ENCODE data around the gene GDF7. TPM values are rescaled to one million over a fixed set of nuclear protein-coding genes. Genes with fewer than 3 reads are reported as not detected.

The GDF7 gene
- total and polyA plus RNA-seq, 2 of the 8 experiments (the other 6 are each of a cell fraction or from before 2014, with no cell fraction given), result 0.04 to 0.06 TPM

DNA sequence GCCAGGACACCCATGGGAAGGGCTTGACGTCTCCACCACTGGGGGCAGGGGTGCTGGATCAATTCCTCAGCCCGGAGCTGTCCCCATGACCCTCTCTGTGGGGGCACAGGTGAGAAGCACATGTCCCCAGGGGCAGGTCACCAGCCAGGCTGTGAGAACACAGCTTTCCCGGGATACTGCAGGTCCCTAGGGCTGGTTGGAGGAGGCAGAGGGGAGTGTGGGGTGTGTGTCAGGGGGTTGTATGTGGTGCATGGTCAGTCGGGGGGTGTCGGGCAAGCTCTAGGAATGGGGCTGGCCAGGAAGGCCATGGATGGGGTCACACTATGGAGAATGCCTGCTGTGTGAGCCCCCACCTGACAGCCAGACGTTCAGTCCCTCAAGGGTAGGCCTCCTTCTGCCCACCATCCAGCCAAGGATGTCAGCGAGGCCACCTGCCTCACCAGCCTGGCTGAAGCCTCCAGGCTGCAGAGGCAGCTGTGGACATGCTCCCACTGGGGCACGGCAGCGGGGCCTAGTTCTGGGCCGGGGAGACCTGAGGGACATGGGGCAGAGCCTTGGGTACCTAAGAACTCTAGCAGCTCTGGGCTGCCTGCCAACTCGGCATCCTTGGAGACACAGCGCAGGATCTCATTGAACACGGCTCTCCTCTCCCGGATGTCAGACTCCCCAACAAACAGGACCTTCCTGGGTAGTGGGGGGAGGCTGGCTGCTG is 26.4 kb upstream of the GDF7 start:
- no peak overlapping the region; the same call in 1 of the 2 replicates for H4K8ac ChIP-seq (ENCODE audit: extremely low read depth, insufficient read depth, low read length)
- H3K9me3 ChIP-seq (ENCODE audit: insufficient read depth in 2 of 2, low read depth in 1 of 2, low read length in 1 of 2), result no peaks in the 10 kb centered on the region
- no peak overlapping the region; a peak in 1 of 7 replicates for H3K9ac ChIP-seq (replicated peaks in 1 of 4; ENCODE audit: extremely low read depth in 1 of 4, low read depth in 3 of 4, low read length in 3 of 4)
- POLR2A ChIA-PET (ENCODE audit: partially characterized antibody), result interaction anchor here (1.0 to 1.2 kb wide), 2 partner anchors 8 to 194 kb away, joined by 3 to 5 read pairs; partner anchors contain the start of gene RHOB
- H3K23ac ChIP-seq (ENCODE audit: insufficient read length), result no peak overlapping the region
- no peaks in the 10 kb centered on the region for H3K79me2 ChIP-seq (ENCODE audit: control insufficient read depth in 1 of 2, insufficient read depth in 2 of 2, low read length in 2 of 2)
- no peak overlapping the region for H3K27ac ChIP-seq (ENCODE audit: low read depth, low read length)
- H2BK120ac ChIP-seq (replicated peaks; ENCODE audit: low read depth, low read length), result no peak overlapping the region
- 86% methylated on average over 13 of the region's 14 CpGs; no CpG with 5 or more reads in 1 of the 2 experiments for WGBS, 2 experiments (ENCODE audit: extremely low coverage in 1 of 2, insufficient coverage in 1 of 2, insufficient read length in 1 of 2, insufficient replicate concordance in 2 of 2, low coverage in 1 of 2, low lambda C conversion rate in 2 of 2, missing lambda C conversion rate in 1 of 2)
- H3K79me1 ChIP-seq (ENCODE audit: low read depth, low read length), result no peaks in the 10 kb centered on the region; the same call in 1 of the 2 replicates
- H2AFZ ChIP-seq (ENCODE audit: low read length), result no peak overlapping the region
- no peak overlapping the region for H4K91ac ChIP-seq (replicated peaks; ENCODE audit: insufficient read length, low read length)
- no peak overlapping the region for H3K4me2 ChIP-seq (ENCODE audit: insufficient read depth in 1 of 2, low read depth in 2 of 2, low read length in 2 of 2)
- no peak overlapping the region for H3K14ac ChIP-seq (ENCODE audit: insufficient read length)
- no peaks in the 10 kb centered on the region for H3K4me1 ChIP-seq (replicated peaks in 1 of 4; ENCODE audit: control insufficient read depth in 3 of 4, insufficient read depth in 4 of 4, low read length in 3 of 4)
- no peak overlapping the region for H2BK5ac ChIP-seq (ENCODE audit: low read depth, low read length)
- H2AK5ac ChIP-seq (ENCODE audit: low read depth, low read length), result no peak overlapping the region
- H3K4me3 ChIP-seq (ENCODE audit: extremely low read depth in 1 of 4, insufficient read depth in 2 of 4, low read depth in 3 of 4, low read length in 4 of 4), result no peak overlapping the region
- no peak overlapping the region for H2BK20ac ChIP-seq (ENCODE audit: low read length)
- H3K27me3 ChIP-seq (replicated peaks in 1 of 4; ENCODE audit: control insufficient read depth in 3 of 4, extremely low read depth in 1 of 4, insufficient read depth in 3 of 4, low read length in 3 of 4), result no peaks in the 10 kb centered on the region
- no peaks in the 10 kb centered on the region for H3K23me2 ChIP-seq (ENCODE audit: low read depth, low read length)
- H3K36me3 ChIP-seq (ENCODE audit: control insufficient read depth in 2 of 4, insufficient read depth in 4 of 4, low read length in 3 of 4), result no peaks in the 10 kb centered on the region
- DNase-seq (ENCODE audit: low read depth in 1 of 2, low spot score in 2 of 2) (no peak), FAIRE-seq (no peak)
- H4K5ac ChIP-seq (ENCODE audit: insufficient read length, low read depth, low read length), result no peak overlapping the region
- peaks cover 0 to 3% of the 10 kb centered on the region in 2 experiments for H4K20me1 ChIP-seq (replicated peaks in 1 of 2; ENCODE audit: control insufficient read depth in 1 of 2, insufficient read depth in 2 of 2, low read length in 2 of 2)
- H3K18ac ChIP-seq (ENCODE audit: extremely low read depth, low read length), result no peak overlapping the region
- H2BK12ac ChIP-seq (ENCODE audit: low read depth, low read length), result no peak overlapping the region
- H2BK15ac ChIP-seq (ENCODE audit: low read length), result no peak overlapping the region
- H3K4ac ChIP-seq (replicated peaks; ENCODE audit: insufficient read length, low read depth, low read length), result no peak overlapping the region
- CTCF ChIA-PET (ENCODE audit: partially characterized antibody), result interaction anchor here (0.7 to 17.7 kb wide), 16 partner anchors 8 to 399 kb away, joined by 3 to 367 read pairs (median 4); partner anchors contain the start of gene RHOB
- H3K56ac ChIP-seq (replicated peaks; ENCODE audit: insufficient read length, low read depth, low read length), result no peak overlapping the region
- TF ChIP-seq RNF2 (IDR thresholded peaks at IDR 0.05; ENCODE audit: borderline replicate concordance, low read depth, low read length, missing control alignments, poor library complexity, severe bottlenecking), result no peak
- no peak for TF ChIP-seq MAFK (IDR thresholded peaks at IDR 0.05; ENCODE audit: low read depth, low read length)
- TF ChIP-seq SUZ12 (IDR thresholded peaks at IDR 0.05; ENCODE audit: low read length), result no peak
- no peak for TF ChIP-seq SIRT6 (IDR thresholded peaks at IDR 0.05; ENCODE audit: low read length)
- TF ChIP-seq, protein P1, sequence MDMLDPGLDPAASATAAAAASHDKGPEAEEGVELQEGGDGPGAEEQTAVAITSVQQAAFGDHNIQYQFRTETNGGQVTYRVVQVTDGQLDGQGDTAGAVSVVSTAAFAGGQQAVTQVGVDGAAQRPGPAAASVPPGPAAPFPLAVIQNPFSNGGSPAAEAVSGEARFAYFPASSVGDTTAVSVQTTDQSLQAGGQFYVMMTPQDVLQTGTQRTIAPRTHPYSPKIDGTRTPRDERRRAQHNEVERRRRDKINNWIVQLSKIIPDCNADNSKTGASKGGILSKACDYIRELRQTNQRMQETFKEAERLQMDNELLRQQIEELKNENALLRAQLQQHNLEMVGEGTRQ (IDR thresholded peaks at IDR 0.05; ENCODE audit: low read length), result no peak
- TF ChIP-seq SP1 (IDR thresholded peaks at IDR 0.05; ENCODE audit: low read depth, low read length), result no peak
- TF ChIP-seq KDM4A (IDR thresholded peaks at IDR 0.05; ENCODE audit: low read depth, low read length, severe bottlenecking), result no peak
- no peak for TF ChIP-seq GABPA (IDR thresholded peaks at IDR 0.05; ENCODE audit: borderline replicate concordance, insufficient read depth, low read length)
- no peak for TF ChIP-seq BRCA1 (IDR thresholded peaks at IDR 0.05; ENCODE audit: low read depth, low read length)
- no peak for TF ChIP-seq BACH1 (IDR thresholded peaks at IDR 0.05; ENCODE audit: low read length)
- TF ChIP-seq NANOG (IDR thresholded peaks at IDR 0.05; ENCODE audit: insufficient read depth, low read depth, low read length, poor library complexity, severe bottlenecking), result no peak

Measured in H1 (cell line).